Measurements from ENCODE around the gene KDR. TPM values are rescaled to one million over a fixed set of nuclear protein-coding genes. Genes with fewer than 3 reads are reported as not detected.

Gene KDR
- polyA plus RNA-seq, 1 donor from 2014 or later = not detected

- no peak for TF ChIP-seq POLR2AphosphoS5 (IDR thresholded peaks at IDR 0.05)
- TF ChIP-seq EP300 (conservative IDR thresholded peaks at IDR 0.05; ENCODE audit: poor library complexity, severe bottlenecking) = no peak
- TF ChIP-seq MXI1 (conservative IDR thresholded peaks at IDR 0.05; ENCODE audit: poor library complexity, severe bottlenecking) = no peak
- no peak for TF ChIP-seq RAD21 (conservative IDR thresholded peaks at IDR 0.05)
- no peak for TF ChIP-seq REST (IDR thresholded peaks at IDR 0.05; ENCODE audit: borderline replicate concordance)
- TF ChIP-seq TAF1 (IDR thresholded peaks at IDR 0.05; ENCODE audit: low read depth) = no peak
- no peak overlapping the region for H3K9ac ChIP-seq (ENCODE audit: low read length)
- no peak overlapping the region for H3K4me2 ChIP-seq (ENCODE audit: low read length)
- no peak overlapping the region for H3K27ac ChIP-seq (ENCODE audit: low read length)
- H3K9me2 ChIP-seq (ENCODE audit: insufficient read depth, low read length) = no peaks in the 10 kb centered on the region
- H3K79me2 ChIP-seq (replicated peaks; ENCODE audit: insufficient read depth, low read length) = no peaks in the 10 kb centered on the region
- H3K27me3 ChIP-seq (ENCODE audit: insufficient read depth, low read depth, low read length) = peaks cover 38% of the 10 kb centered on the region
- H3K4me3 ChIP-seq (ENCODE audit: low read length) = no peak overlapping the region
- H3F3A ChIP-seq (ENCODE audit: insufficient read depth, low read length, poor library complexity, severe bottlenecking) = no peaks in the 10 kb centered on the region
- no peaks in the 10 kb centered on the region for H4K20me1 ChIP-seq (ENCODE audit: insufficient read depth)
- no peaks in the 10 kb centered on the region for H3K9me3 ChIP-seq (ENCODE audit: low read length)
- H3K36me3 ChIP-seq (ENCODE audit: insufficient read depth, low read length) = no peaks in the 10 kb centered on the region
- H2AFZ ChIP-seq (ENCODE audit: low read depth, low read length) = no peak overlapping the region
Observed at GRCh38 chr4:55122235-55122634, 3.2 kb downstream of the KDR start.

GRCh38 chr4:55121246-55121645 is 4.1 kb downstream of the KDR start:
- Histone ChIP-seq H3K4me3 (ENCODE audit: low read length) (no peak overlapping the region), H3K9ac (ENCODE audit: low read length) (no peak overlapping the region), H3F3A (ENCODE audit: insufficient read depth, low read length, poor library complexity, severe bottlenecking) (no peaks in the 10 kb centered on the region), H3K9me2 (ENCODE audit: insufficient read depth, low read length) (no peaks in the 10 kb centered on the region), H3K9me3 (ENCODE audit: low read length) (no peaks in the 10 kb centered on the region), H3K4me2 (ENCODE audit: low read length) (no peak overlapping the region), H3K79me2 (replicated peaks; ENCODE audit: insufficient read depth, low read length) (no peaks in the 10 kb centered on the region), H2AFZ (ENCODE audit: low read depth, low read length) (no peak overlapping the region), H3K27me3 (ENCODE audit: insufficient read depth, low read depth, low read length) (peaks cover 30% of the 10 kb centered on the region), H4K20me1 (ENCODE audit: insufficient read depth) (no peaks in the 10 kb centered on the region), H3K27ac (ENCODE audit: low read length) (no peak overlapping the region), H3K36me3 (ENCODE audit: insufficient read depth, low read length) (no peaks in the 10 kb centered on the region)
- TF ChIP-seq EP300 (conservative IDR thresholded peaks at IDR 0.05; ENCODE audit: poor library complexity, severe bottlenecking) = no peak
- no peak for TF ChIP-seq REST (IDR thresholded peaks at IDR 0.05; ENCODE audit: borderline replicate concordance)
- TF ChIP-seq EZH2 (IDR thresholded peaks at IDR 0.05; ENCODE audit: borderline replicate concordance, insufficient read depth, low read length, poor library complexity, severe bottlenecking) = no peak
- TF ChIP-seq RAD21 (conservative IDR thresholded peaks at IDR 0.05) = no peak
- no peak for TF ChIP-seq MXI1 (conservative IDR thresholded peaks at IDR 0.05; ENCODE audit: poor library complexity, severe bottlenecking)
- no peak for TF ChIP-seq POLR2AphosphoS5 (IDR thresholded peaks at IDR 0.05)
- TF ChIP-seq CTCF (IDR thresholded peaks at IDR 0.05; ENCODE audit: poor library complexity, severe bottlenecking) = no peak
- no peak for TF ChIP-seq TAF1 (IDR thresholded peaks at IDR 0.05; ENCODE audit: low read depth)
- no peak for TF ChIP-seq SMC3 (conservative IDR thresholded peaks at IDR 0.05; ENCODE audit: poor library complexity)

All from neural cell (in vitro differentiated cells).